MM.1S (cell line): ENCODE data around the gene AFAP1.

ENCODE experiments used
- DNase-seq: peaks from one replicate; pipeline ENCODE4 v3.0.0-alpha.2; 2015
- H2AFZ ChIP-seq: fragments of 300-600 bp; sonication (generic); 2 replicates; pipeline ENCODE4 v1.6.0; 2016; ENCODE audit warnings: antibody characterized with exemption, low read length
- H3F3A ChIP-seq: fragments of 300-600 bp; sonication (generic); 2 replicates; pipeline ENCODE4 v1.6.1; 2016; ENCODE audit warnings: mild to moderate bottlenecking, antibody characterized with exemption, low read length, moderate library complexity, mixed read lengths; ENCODE audit not compliant: insufficient read depth
- H3K27ac ChIP-seq: fragments of 300-600 bp; sonication (generic); 2 replicates; pipeline ENCODE4 v1.5.1; 2016; ENCODE audit warnings: mild to moderate bottlenecking, low read length
- H3K27me3 ChIP-seq: fragments of 300-600 bp; sonication (generic); replicated peaks from 2 replicates; pipeline ENCODE4 v1.6.0; 2016; ENCODE audit warnings: low read length; ENCODE audit not compliant: insufficient read depth
- H3K36me3 ChIP-seq: fragments of 300-600 bp; sonication (generic); replicated peaks from 2 replicates; pipeline ENCODE4 v1.6.1; 2016; ENCODE audit warnings: mild to moderate bottlenecking, low read length, mixed read lengths; ENCODE audit not compliant: insufficient read depth
- H3K4me1 ChIP-seq: fragments of 300-600 bp; sonication (generic); 2 replicates; pipeline ENCODE4 v1.6.1; 2016; ENCODE audit warnings: low read length, mixed read lengths
- H3K4me2 ChIP-seq: fragments of 300-600 bp; sonication (generic); 2 replicates; pipeline ENCODE4 v1.6.0; 2016; ENCODE audit warnings: low read depth, low read length
- H3K4me3 ChIP-seq: fragments of 300-600 bp; sonication (generic); 2 replicates; pipeline ENCODE4 v1.5.1; 2016; ENCODE audit warnings: low read length, mixed read lengths
- H3K79me2 ChIP-seq: fragments of 300-600 bp; sonication (generic); 2 replicates; pipeline ENCODE4 v1.6.1; 2016; ENCODE audit warnings: mixed run types, low read length, mixed read lengths
- H3K9ac ChIP-seq: fragments of 300-600 bp; sonication (generic); 2 replicates; pipeline ENCODE4 v1.6.1; 2016; ENCODE audit warnings: low read length, mixed read lengths
- H3K9me2 ChIP-seq: fragments of 300-600 bp; sonication (generic); replicated peaks from 2 replicates; pipeline ENCODE4 v1.6.1; 2016; ENCODE audit warnings: mild to moderate bottlenecking, low read length, mixed read lengths; ENCODE audit not compliant: insufficient read depth
- H3K9me3 ChIP-seq: fragments of 300-600 bp; sonication (generic); replicated peaks from 2 replicates; pipeline ENCODE4 v1.6.1; 2016; ENCODE audit warnings: mild to moderate bottlenecking, low read length, mixed read lengths; ENCODE audit not compliant: insufficient read depth
- H4K20me1 ChIP-seq: fragments of 300-600 bp; sonication (generic); 2 replicates; pipeline ENCODE4 v1.6.1; 2016; ENCODE audit warnings: mild to moderate bottlenecking, low read length, moderate library complexity, mixed read lengths; ENCODE audit not compliant: insufficient read depth
- CTCF ChIP-seq: fragments of 300-600 bp; sonication (generic); IDR thresholded peaks from 2 replicates; pipeline ENCODE4 v1.5.1; 2016; ENCODE audit warnings: antibody characterized with exemption, low read length, mixed read lengths
- EZH2 ChIP-seq: fragments of 300-600 bp; sonication (generic); optimal IDR thresholded peaks from 2 replicates; pipeline ENCODE3; 2017; ENCODE audit warnings: low read depth, mild to moderate bottlenecking, antibody characterized with exemption, low read length, mixed read lengths
- EZH2phosphoT487 ChIP-seq: fragments of 300-600 bp; sonication (generic); IDR thresholded peaks from 2 replicates; pipeline ENCODE4 v1.6.1; 2018; ENCODE audit warnings: antibody characterized with exemption, low read length

AFAP1 gene

GRCh38 chr4:7788193-7788592, 151.5 kb downstream of the AFAP1 start:
- no peaks in the 10 kb centered on the region for H3K36me3 ChIP-seq
- no peaks in the 10 kb centered on the region for H3K79me2 ChIP-seq
- H3F3A ChIP-seq, result no peaks in the 10 kb centered on the region
- H3K27me3 ChIP-seq, result peaks cover 96% of the 10 kb centered on the region
- no peak overlapping the region for H3K27ac ChIP-seq
- no peaks in the 10 kb centered on the region for H3K9me2 ChIP-seq
- no peaks in the 10 kb centered on the region for H4K20me1 ChIP-seq
- no peaks in the 10 kb centered on the region for H3K9me3 ChIP-seq
- TF ChIP-seq CTCF, result no peak
- no peak for TF ChIP-seq EZH2phosphoT487
- no peak for TF ChIP-seq EZH2
- no peak for DNase-seq
- H3K9ac ChIP-seq, result no peak overlapping the region
- H2AFZ ChIP-seq, result no peak overlapping the region
- H3K4me1 ChIP-seq, result no peaks in the 10 kb centered on the region
- no peak overlapping the region for H3K4me3 ChIP-seq
- H3K4me2 ChIP-seq, result no peak overlapping the region

DNA sequence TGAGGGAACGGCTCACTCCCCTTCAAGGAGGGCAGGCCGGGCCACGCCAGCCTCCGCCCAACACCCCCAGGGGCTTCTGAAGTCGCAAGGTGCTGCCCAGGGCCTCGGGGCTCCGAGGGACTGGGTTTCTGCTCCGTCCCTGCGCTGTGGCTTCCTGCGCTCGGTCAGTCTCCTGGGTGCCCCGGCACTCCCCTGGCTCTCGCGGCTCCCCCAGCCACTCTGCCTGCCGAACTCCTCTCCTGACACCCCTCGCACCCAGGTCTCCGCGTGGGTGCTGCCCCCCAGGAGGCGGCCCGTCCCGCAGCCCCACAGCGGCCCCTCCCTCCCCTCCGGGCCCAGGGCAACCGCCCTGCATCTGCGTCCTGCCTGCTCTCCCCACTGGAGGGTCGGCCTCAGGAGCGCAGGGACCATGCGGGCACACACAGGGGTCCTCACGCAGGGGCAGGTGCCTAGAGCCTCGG, 151.9 kb downstream of the AFAP1 start:
- peaks cover 91% of the 10 kb centered on the region for H3K27me3 ChIP-seq
- no peaks in the 10 kb centered on the region for H3K36me3 ChIP-seq
- no peak overlapping the region for H2AFZ ChIP-seq
- H4K20me1 ChIP-seq, result no peaks in the 10 kb centered on the region
- H3K27ac ChIP-seq, result no peak overlapping the region
- H3K4me3 ChIP-seq, result no peak overlapping the region
- H3K9me2 ChIP-seq, result no peaks in the 10 kb centered on the region
- H3F3A ChIP-seq, result no peaks in the 10 kb centered on the region
- H3K9ac ChIP-seq, result no peak overlapping the region
- no peaks in the 10 kb centered on the region for H3K4me1 ChIP-seq
- no peak for TF ChIP-seq CTCF
- no peak for TF ChIP-seq EZH2
- no peak for TF ChIP-seq EZH2phosphoT487
- H3K79me2 ChIP-seq, result no peaks in the 10 kb centered on the region
- DNase-seq, result no peak
- no peak overlapping the region for H3K4me2 ChIP-seq
- H3K9me3 ChIP-seq, result no peaks in the 10 kb centered on the region

DNA sequence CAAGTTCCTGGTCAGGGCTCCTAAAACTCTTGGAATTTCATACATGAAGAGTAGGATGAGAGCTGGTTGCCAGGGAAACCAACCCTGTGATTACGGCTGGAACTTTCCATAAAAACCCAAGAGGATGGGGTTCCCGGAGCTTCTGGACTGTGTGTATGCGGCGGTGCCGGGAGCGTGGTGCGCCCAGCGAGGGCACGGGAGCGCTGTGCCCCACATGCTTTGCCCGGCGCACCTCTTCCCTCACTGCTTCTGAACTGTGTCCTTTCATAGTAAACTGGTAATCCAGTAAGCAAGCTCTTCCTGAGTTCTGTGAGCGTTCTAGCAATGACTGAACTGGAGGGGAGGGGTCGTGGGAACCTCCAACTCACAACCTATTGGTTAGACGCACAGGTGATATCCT, 152.6 kb downstream of the AFAP1 start:
- no peaks in the 10 kb centered on the region for H3K9me3 ChIP-seq
- no peak for DNase-seq
- H4K20me1 ChIP-seq, result no peaks in the 10 kb centered on the region
- H3K9me2 ChIP-seq, result no peaks in the 10 kb centered on the region
- H3K27me3 ChIP-seq, result peaks cover 91% of the 10 kb centered on the region
- no peaks in the 10 kb centered on the region for H3F3A ChIP-seq
- H2AFZ ChIP-seq, result no peak overlapping the region
- H3K27ac ChIP-seq, result no peak overlapping the region
- no peak overlapping the region for H3K4me3 ChIP-seq
- TF ChIP-seq EZH2 (no peak), CTCF (no peak), EZH2phosphoT487 (no peak)
- no peaks in the 10 kb centered on the region for H3K79me2 ChIP-seq
- no peaks in the 10 kb centered on the region for H3K4me1 ChIP-seq
- no peak overlapping the region for H3K9ac ChIP-seq
- H3K4me2 ChIP-seq, result no peak overlapping the region
- H3K36me3 ChIP-seq, result no peaks in the 10 kb centered on the region
